Measurements from ENCODE around the gene TOE1. TPM values are rescaled to one million over a fixed set of nuclear protein-coding genes. Genes with fewer than 3 reads are reported as not detected.

Gene TOE1
- total RNA-seq, 1 experiment from 2014 or later: 11.5 TPM

DNA sequence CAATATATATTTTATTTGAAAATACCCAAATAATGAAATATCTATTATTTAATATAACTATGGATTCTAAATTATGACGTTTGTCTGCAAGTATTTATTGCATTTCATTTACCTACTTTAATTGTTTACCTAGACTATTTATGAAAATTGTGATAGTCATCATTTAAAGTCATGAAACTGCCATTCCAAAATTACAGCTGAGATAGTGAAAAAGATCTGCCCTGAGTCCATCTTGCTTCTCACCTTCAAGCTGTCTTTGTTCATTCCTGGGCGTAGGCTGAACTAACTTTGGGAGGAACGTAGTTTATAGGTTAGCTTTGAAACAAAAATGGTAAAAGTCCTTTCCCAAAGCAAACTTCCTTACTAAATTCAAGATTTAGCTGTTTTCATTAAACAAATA, 25.7 kb upstream of the TOE1 start:
- no peaks in the 10 kb centered on the region for H3K36me3 ChIP-seq (ENCODE audit: control insufficient read depth in 1 of 2, insufficient read depth in 2 of 2, low read length in 2 of 2)
- no peaks in the 10 kb centered on the region for H3K4me1 ChIP-seq (ENCODE audit: control insufficient read depth in 1 of 2, insufficient read depth in 2 of 2, low read length in 2 of 2)
- RAD21 ChIA-PET (ENCODE audit: low non-redundant PET in 1 of 2, low total read pairs in 2 of 2, uncharacterized antibody in 2 of 2, unreplicated experiment in 2 of 2): no interaction called here
- H3K9me2 ChIP-seq (ENCODE audit: insufficient read depth): no peaks in the 10 kb centered on the region
- intact Hi-C loops (cut with micrococcal nuclease): no loop called here
- CTCF ChIA-PET: interaction anchor here (1.9 kb wide), 1 partner anchor 296 kb away, joined by 4 read pairs; no protein-coding TSS in a partner anchor
- no peaks in the 10 kb centered on the region for H4K20me1 ChIP-seq (ENCODE audit: insufficient read depth)
- TF ChIP-seq EZH2phosphoT487 (IDR thresholded peaks at IDR 0.05; ENCODE audit: borderline replicate concordance) (no peak), ELF1 (IDR thresholded peaks at IDR 0.05; ENCODE audit: borderline replicate concordance, low read depth) (no peak), MAX (IDR thresholded peaks at IDR 0.05) (no peak), ZFX (IDR thresholded peaks at IDR 0.05) (no peak), EGR1 (IDR thresholded peaks at IDR 0.05; ENCODE audit: low read depth) (no peak), RAD21 (IDR thresholded peaks at IDR 0.05; ENCODE audit: low read depth) (no peak), EZH2 (IDR thresholded peaks at IDR 0.05) (no peak), ZNF274 (IDR thresholded peaks at IDR 0.05; ENCODE audit: low read depth, low read length) (no peak), POLR2A (IDR thresholded peaks at IDR 0.05; ENCODE audit: borderline replicate concordance, extremely low read depth, insufficient read depth, insufficient read length) (no peak), SRF (IDR thresholded peaks at IDR 0.05; ENCODE audit: low read depth) (no peak), CBX3 (IDR thresholded peaks at IDR 0.05; ENCODE audit: low read depth) (no peak), FOSL1 (IDR thresholded peaks at IDR 0.05; ENCODE audit: low read depth) (no peak), SIN3A (IDR thresholded peaks at IDR 0.05; ENCODE audit: low read depth) (no peak), YY1 (IDR thresholded peaks at IDR 0.05; ENCODE audit: extremely low read depth, insufficient replicate concordance, low read depth, low read length) (no peak), JUND (IDR thresholded peaks at IDR 0.05) (no peak), ZBTB33 (IDR thresholded peaks at IDR 0.05; ENCODE audit: extremely low read depth, insufficient replicate concordance, low read length) (no peak)
- TF ChIP-seq, protein P1, sequence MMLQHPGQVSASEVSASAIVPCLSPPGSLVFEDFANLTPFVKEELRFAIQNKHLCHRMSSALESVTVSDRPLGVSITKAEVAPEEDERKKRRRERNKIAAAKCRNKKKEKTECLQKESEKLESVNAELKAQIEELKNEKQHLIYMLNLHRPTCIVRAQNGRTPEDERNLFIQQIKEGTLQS (IDR thresholded peaks at IDR 0.05): no peak
- TF ChIP-seq, protein P2, sequence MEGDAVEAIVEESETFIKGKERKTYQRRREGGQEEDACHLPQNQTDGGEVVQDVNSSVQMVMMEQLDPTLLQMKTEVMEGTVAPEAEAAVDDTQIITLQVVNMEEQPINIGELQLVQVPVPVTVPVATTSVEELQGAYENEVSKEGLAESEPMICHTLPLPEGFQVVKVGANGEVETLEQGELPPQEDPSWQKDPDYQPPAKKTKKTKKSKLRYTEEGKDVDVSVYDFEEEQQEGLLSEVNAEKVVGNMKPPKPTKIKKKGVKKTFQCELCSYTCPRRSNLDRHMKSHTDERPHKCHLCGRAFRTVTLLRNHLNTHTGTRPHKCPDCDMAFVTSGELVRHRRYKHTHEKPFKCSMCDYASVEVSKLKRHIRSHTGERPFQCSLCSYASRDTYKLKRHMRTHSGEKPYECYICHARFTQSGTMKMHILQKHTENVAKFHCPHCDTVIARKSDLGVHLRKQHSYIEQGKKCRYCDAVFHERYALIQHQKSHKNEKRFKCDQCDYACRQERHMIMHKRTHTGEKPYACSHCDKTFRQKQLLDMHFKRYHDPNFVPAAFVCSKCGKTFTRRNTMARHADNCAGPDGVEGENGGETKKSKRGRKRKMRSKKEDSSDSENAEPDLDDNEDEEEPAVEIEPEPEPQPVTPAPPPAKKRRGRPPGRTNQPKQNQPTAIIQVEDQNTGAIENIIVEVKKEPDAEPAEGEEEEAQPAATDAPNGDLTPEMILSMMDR (IDR thresholded peaks at IDR 0.05 in 2 of 3, conservative IDR thresholded peaks at IDR 0.05 in 1 of 3; ENCODE audit: borderline replicate concordance in 1 of 3, insufficient read depth in 1 of 3, low read depth in 2 of 3, low read length in 2 of 3): no peak
- TF ChIP-seq, protein P3, sequence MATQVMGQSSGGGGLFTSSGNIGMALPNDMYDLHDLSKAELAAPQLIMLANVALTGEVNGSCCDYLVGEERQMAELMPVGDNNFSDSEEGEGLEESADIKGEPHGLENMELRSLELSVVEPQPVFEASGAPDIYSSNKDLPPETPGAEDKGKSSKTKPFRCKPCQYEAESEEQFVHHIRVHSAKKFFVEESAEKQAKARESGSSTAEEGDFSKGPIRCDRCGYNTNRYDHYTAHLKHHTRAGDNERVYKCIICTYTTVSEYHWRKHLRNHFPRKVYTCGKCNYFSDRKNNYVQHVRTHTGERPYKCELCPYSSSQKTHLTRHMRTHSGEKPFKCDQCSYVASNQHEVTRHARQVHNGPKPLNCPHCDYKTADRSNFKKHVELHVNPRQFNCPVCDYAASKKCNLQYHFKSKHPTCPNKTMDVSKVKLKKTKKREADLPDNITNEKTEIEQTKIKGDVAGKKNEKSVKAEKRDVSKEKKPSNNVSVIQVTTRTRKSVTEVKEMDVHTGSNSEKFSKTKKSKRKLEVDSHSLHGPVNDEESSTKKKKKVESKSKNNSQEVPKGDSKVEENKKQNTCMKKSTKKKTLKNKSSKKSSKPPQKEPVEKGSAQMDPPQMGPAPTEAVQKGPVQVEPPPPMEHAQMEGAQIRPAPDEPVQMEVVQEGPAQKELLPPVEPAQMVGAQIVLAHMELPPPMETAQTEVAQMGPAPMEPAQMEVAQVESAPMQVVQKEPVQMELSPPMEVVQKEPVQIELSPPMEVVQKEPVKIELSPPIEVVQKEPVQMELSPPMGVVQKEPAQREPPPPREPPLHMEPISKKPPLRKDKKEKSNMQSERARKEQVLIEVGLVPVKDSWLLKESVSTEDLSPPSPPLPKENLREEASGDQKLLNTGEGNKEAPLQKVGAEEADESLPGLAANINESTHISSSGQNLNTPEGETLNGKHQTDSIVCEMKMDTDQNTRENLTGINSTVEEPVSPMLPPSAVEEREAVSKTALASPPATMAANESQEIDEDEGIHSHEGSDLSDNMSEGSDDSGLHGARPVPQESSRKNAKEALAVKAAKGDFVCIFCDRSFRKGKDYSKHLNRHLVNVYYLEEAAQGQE (IDR thresholded peaks at IDR 0.05; ENCODE audit: low read depth): no peak
- H3K9ac ChIP-seq (ENCODE audit: low read length): no peak overlapping the region
- H3K79me2 ChIP-seq (ENCODE audit: insufficient read depth, low read length): no peaks in the 10 kb centered on the region
- no TSS peak for BruUV-seq (replicated peaks)
- no peak overlapping the region for H3K4me2 ChIP-seq (ENCODE audit: low read length)
- no peak overlapping the region for H3K27ac ChIP-seq (ENCODE audit: low read depth, low read length)
- no peaks in the 10 kb centered on the region for H3K27me3 ChIP-seq (ENCODE audit: insufficient read depth, low read length)
- H3K4me3 ChIP-seq (replicated peaks in 1 of 2; ENCODE audit: low read depth in 1 of 2, low read length in 2 of 2): no peak overlapping the region
- POLR2A ChIA-PET: no interaction called here
- no peak overlapping the region for H2AFZ ChIP-seq (ENCODE audit: low read depth, low read length, poor library complexity, severe bottlenecking)
- no peak for ATAC-seq
- no peaks in the 10 kb centered on the region for H3K9me3 ChIP-seq (ENCODE audit: control insufficient read depth in 1 of 2, insufficient read depth in 1 of 2, low read depth in 1 of 2, low read length in 2 of 2)
- no peak for DNase-seq (ENCODE audit: low read depth, low spot score)

Measured in HCT116 (cell line).